BE2C (cell line): Measurements from ENCODE around the gene MBOAT1.

Experiments
- DNase-seq: peaks from one replicate; pipeline ENCODE4 v3.0.0-alpha.2; 2020
- H3K27me3 ChIP-seq: fragments of 250-450 bp; sonication (Bioruptor Pico); 2 replicates; pipeline ENCODE4 v1.5.1; 2020; ENCODE audit warnings: mild to moderate bottlenecking
- H3K36me3 ChIP-seq: fragments of 250-450 bp; sonication (Bioruptor Pico); 2 replicates; pipeline ENCODE4 v1.5.1; 2020; ENCODE audit warnings: mild to moderate bottlenecking
- H3K4me1 ChIP-seq: fragments of 250-450 bp; sonication (Bioruptor Pico); 2 replicates; pipeline ENCODE4 v1.5.1; 2020
- H3K4me3 ChIP-seq: 2 replicates; pipeline ENCODE4 v1.5.1; 2011; ENCODE audit warnings: low read depth, low read length
- H3K9me3 ChIP-seq: fragments of 250-450 bp; sonication (Bioruptor Pico); 2 replicates; pipeline ENCODE4 v1.5.1; 2020
- TF ChIP-seq, protein P1 (sequence below): IDR thresholded peaks from 2 replicates; pipeline ENCODE4 v1.5.1; 2012; ENCODE audit warnings: mild to moderate bottlenecking, low read depth, low read length

Gene MBOAT1

DNA sequence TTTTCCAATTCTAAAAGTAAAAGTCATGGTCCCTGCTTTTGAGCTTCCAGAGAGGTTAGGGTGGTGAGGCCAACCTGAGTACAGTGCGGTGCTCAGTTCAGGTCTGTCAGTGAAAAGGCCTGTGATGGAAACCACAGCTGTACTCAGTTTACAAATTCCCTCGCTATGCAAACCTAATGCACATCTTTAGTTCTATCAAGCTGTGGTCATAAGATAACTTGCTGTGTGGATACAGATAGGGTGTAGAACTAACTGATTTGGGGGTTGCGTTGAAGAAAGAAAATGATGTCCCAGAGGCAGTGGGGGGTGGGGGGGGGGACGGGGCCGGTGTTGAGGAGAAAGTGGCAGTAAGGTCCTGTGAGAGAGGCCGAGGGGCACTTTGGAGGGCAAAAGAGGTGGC, 22.8 kb upstream of the MBOAT1 start:
- TF ChIP-seq, protein P1, sequence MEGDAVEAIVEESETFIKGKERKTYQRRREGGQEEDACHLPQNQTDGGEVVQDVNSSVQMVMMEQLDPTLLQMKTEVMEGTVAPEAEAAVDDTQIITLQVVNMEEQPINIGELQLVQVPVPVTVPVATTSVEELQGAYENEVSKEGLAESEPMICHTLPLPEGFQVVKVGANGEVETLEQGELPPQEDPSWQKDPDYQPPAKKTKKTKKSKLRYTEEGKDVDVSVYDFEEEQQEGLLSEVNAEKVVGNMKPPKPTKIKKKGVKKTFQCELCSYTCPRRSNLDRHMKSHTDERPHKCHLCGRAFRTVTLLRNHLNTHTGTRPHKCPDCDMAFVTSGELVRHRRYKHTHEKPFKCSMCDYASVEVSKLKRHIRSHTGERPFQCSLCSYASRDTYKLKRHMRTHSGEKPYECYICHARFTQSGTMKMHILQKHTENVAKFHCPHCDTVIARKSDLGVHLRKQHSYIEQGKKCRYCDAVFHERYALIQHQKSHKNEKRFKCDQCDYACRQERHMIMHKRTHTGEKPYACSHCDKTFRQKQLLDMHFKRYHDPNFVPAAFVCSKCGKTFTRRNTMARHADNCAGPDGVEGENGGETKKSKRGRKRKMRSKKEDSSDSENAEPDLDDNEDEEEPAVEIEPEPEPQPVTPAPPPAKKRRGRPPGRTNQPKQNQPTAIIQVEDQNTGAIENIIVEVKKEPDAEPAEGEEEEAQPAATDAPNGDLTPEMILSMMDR: no peak
- Histone ChIP-seq H3K9me3 (no peaks in the 10 kb centered on the region), H3K27me3 (peaks cover 7% of the 10 kb centered on the region), H3K36me3 (no peaks in the 10 kb centered on the region), H3K4me3 (no peak overlapping the region), H3K4me1 (no peaks in the 10 kb centered on the region)
- DNase-seq: no peak

DNA sequence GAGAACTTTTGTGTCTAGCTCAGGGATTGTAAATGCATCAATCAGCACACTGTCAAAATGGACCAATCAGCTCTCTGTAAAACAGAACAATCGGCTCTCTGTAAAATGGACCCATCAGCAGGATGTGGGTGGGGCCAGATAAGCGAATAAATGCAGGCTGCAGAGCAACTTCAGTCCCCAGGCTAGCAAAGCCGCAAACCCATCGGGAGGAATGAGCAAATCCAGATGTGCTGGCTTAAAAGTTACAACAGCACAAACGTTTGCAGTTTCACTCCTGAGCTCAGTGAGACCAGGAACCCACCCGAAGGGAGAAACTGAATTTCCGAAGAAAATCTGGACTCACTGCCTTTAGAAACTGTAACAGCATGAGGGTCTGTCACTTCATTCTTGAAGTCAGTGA, 21.9 kb upstream of the MBOAT1 start:
- TF ChIP-seq, protein P1: no peak
- Histone ChIP-seq H3K9me3 (no peaks in the 10 kb centered on the region), H3K4me1 (no peaks in the 10 kb centered on the region), H3K27me3 (peaks cover 7% of the 10 kb centered on the region), H3K4me3 (no peak overlapping the region), H3K36me3 (no peaks in the 10 kb centered on the region)
- DNase-seq: no peak

DNA sequence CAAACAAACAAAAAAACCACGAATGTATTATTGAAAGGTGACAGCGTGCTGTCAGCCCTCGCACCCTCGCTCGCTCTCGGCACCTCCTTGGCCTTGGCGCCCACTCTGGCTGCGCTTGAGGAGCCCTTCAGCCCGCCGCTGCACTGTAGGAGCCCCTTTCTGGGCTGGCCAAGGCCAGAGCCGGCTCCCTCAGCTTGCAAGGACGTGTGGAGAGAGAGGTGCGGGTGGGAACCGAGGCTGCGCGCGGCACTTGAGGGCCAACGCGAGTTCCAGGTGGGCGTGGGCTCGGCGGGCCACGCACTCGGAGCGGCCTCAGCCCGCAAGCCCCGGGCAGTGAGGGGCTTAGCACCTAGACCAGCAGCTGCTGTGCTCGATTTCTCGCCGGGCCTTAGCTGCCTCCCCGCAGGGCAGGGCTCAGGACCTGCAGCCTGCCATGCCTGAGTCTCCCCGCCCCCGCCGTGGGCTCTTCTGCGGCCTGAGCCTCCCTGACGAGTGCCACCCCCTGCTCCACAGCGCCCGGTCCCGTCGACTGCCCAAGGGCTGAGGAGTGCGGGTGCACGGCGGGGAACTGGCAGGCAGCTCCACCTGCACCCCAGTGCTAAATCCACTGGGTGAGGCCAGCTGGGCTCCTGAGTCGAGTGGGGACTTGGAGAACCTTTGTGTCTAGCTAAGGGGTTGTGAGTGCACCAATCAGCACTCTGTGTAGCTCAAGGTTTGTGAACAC, 20.9 kb upstream of the MBOAT1 start:
- Histone ChIP-seq H3K4me3 (no peak overlapping the region), H3K4me1 (no peaks in the 10 kb centered on the region), H3K27me3 (peaks cover 7% of the 10 kb centered on the region), H3K36me3 (no peaks in the 10 kb centered on the region), H3K9me3 (no peaks in the 10 kb centered on the region)
- TF ChIP-seq, protein P1: no peak
- no peak for DNase-seq

DNA sequence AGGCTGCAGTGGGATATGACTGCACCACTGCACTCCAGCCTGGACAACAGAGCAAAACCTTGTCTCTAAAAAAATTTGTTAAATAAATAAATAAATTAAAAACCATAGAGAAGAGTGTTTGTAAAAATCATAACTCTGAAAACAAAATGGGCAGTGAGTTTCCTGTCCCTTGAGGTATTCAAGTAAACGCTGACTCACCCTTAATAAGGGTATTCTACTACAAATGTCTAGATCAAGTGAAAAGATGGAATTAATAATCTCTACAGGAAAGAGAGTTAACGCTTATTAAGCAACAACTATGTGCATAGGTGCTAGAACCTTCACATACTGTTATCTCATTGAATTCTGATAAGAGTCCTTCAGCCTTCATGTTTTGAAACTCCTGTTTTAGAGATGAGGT, 19.9 kb upstream of the MBOAT1 start:
- Histone ChIP-seq H3K36me3 (no peaks in the 10 kb centered on the region), H3K4me3 (no peak overlapping the region), H3K9me3 (no peaks in the 10 kb centered on the region), H3K27me3 (peaks cover 7% of the 10 kb centered on the region), H3K4me1 (no peaks in the 10 kb centered on the region)
- TF ChIP-seq, protein P1: no peak
- no peak for DNase-seq

DNA sequence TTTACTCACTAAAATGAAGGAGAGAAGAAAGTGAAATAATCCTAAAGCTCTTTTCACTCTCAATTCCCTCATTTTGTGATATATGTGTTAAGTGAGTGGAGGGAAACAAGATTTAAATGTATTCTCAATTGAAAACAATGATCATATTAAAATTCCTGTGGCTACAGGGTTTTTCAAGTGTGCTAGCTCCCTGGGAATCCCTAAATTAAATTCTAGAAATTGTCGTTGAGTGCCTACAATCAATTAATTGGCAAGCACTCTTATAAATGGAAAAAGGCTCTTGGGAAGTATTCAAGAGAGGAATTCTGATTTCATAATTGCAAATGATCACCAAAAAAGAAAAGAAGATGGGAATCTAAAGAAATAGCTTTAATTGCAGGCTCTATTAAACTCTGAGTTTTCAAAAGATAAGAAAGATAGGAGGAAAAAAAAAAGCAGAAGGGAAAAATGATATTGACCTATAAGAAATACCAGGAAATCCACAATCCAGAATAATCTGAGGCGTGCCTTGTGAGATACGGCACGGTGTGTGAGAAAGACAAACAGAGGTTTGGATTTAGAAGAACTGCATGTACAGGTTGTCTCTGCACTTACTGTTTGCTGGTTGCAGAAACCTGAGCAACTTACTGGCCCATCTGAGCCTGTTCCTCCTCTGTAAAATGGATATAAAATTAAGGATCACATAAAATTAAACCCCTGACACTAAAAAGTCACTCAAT, 18.3 kb upstream of the MBOAT1 start:
- Histone ChIP-seq H3K4me3 (no peak overlapping the region), H3K4me1 (no peaks in the 10 kb centered on the region), H3K9me3 (no peaks in the 10 kb centered on the region), H3K36me3 (no peaks in the 10 kb centered on the region), H3K27me3 (peaks cover 7% of the 10 kb centered on the region)
- TF ChIP-seq, protein P1: no peak
- DNase-seq: no peak

DNA sequence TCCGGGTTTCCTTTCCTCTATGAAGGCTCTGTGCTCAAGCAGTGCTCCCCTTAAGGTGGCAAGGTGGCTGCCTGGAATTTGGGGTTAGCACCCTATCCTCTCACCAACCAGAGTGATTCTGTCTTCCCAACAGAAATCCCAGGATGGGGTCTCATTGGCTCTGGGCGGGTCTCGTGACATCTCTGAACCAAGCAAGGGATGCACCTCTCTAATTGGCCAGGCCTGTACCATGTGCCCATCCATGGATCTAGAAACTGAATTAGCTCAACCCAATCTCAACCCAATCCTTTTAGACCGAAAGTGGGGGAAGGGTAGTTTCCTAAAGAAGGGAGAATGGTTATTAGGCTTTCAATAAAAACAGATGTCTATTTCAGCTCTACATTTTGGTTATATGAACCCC, 17.6 kb upstream of the MBOAT1 start:
- no peaks in the 10 kb centered on the region for H3K9me3 ChIP-seq
- H3K4me1 ChIP-seq: no peaks in the 10 kb centered on the region
- H3K4me3 ChIP-seq: no peak overlapping the region

More for the DNA sequence above, 17.6 kb upstream of the MBOAT1 start:
- TF ChIP-seq, protein P1: no peak
- DNase-seq: no peak
- Histone ChIP-seq H3K36me3 (no peaks in the 10 kb centered on the region), H3K27me3 (peaks cover 6% of the 10 kb centered on the region)
